HG03457 (cell line): ENCODE measurements around the gene PROZ.

Source experiments
- ATAC-seq: cut with Tn5 transposase; IDR thresholded peaks from one replicate; pipeline ENCODE4 v1.9.1; 2021; ENCODE audit warnings: moderate number of reproducible peaks; ENCODE audit not compliant: unreplicated experiment

Gene PROZ

GRCh38 chr13:113196970-113197737 is 38.7 kb downstream of the PROZ start:
- no peak for ATAC-seq

- no peak for ATAC-seq
Observed at GRCh38 chr13:113201815-113202214, 43.4 kb downstream of the PROZ start.

GRCh38 chr13:113202912-113203311 is 44.5 kb downstream of the PROZ start:
- no peak for ATAC-seq

GRCh38 chr13:113203507-113204377 is 45.3 kb downstream of the PROZ start:
- ATAC-seq = no peak

- ATAC-seq = no peak
Observed at GRCh38 chr13:113204378-113204734, 45.9 kb downstream of the PROZ start.

GRCh38 chr13:113205428-113205931 is 47.0 kb downstream of the PROZ start:
- no peak for ATAC-seq

- ATAC-seq = no peak
Observed at GRCh38 chr13:113207460-113207859, 49.0 kb downstream of the PROZ start.

GRCh38 chr13:113207890-113208420 is 49.5 kb downstream of the PROZ start:
- peak; percentile 9 for ATAC-seq

- ATAC-seq = peak; percentile 74
Observed at GRCh38 chr13:113208421-113209335, 50.2 kb downstream of the PROZ start, which contains the start of gene PCID2. TSS of gene PCID2 (minus strand) at chr13:113208669. CDS start at chr13:113208634, 35 bp downstream.

- ATAC-seq = peak; percentile 27
Observed at GRCh38 chr13:113209336-113209758, 50.9 kb downstream of the PROZ start, which contains the start of gene CUL4A. TSS of gene CUL4A (plus strand) at chr13:113209613. CDS start at chr13:113209628, 15 bp downstream.

- ATAC-seq = peak; percentile 31
Observed at GRCh38 chr13:113209759-113210421, 51.4 kb downstream of the PROZ start.

GRCh38 chr13:113210833-113211232 is 52.4 kb downstream of the PROZ start:
- ATAC-seq = no peak

GRCh38 chr13:113211774-113212173 is 53.3 kb downstream of the PROZ start:
- ATAC-seq = no peak

- no peak for ATAC-seq
Observed at GRCh38 chr13:113216254-113217048, 58.0 kb downstream of the PROZ start.

GRCh38 chr13:113218586-113218985 is 60.1 kb downstream of the PROZ start:
- ATAC-seq = no peak

- ATAC-seq = no peak
Observed at GRCh38 chr13:113219256-113219940, 61.0 kb downstream of the PROZ start.

GRCh38 chr13:113220141-113220598 is 61.7 kb downstream of the PROZ start:
- no peak for ATAC-seq

GRCh38 chr13:113220877-113221276 is 62.4 kb downstream of the PROZ start:
- ATAC-seq = no peak
